Measurements from ENCODE around the gene ZNF680. TPM values are rescaled to one million over a fixed set of nuclear protein-coding genes. Genes with fewer than 3 reads are reported as not detected.

Gene ZNF680
- total and polyA plus RNA-seq, 2 of the 4 experiments (the other 2 are of a cell fraction), result 1.5 to 3.9 TPM

DNA sequence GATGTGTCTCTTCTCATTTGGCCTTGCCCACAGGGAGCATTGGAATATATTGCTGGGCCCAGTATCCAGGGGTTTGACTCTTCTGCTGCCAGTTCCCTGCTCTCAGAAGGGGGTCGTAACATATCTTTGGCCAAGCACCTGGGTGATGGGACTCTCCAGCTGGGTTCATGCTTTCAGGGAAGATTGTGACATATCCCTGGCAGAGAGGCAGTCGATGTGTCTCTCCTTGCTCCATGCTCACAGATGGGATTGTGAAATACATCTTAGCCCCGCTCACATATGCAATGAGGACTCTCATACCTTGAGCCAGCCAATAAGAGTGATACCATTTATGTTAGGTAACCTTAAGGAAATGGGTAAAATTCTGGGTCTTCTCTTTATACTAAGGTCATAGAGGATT lies 39.2 kb upstream of the ZNF680 start:
- Histone ChIP-seq H2BK5ac (ENCODE audit: low read depth, low read length, poor library complexity, severe bottlenecking) (no peak overlapping the region), H3K56ac (ENCODE audit: extremely low read depth, insufficient read depth, low read length) (no peak overlapping the region), H3K4me3 (ENCODE audit: insufficient read depth, low read depth, low read length) (no peak overlapping the region), H4K91ac (ENCODE audit: insufficient read depth, low read depth, low read length) (no peak overlapping the region), H3K14ac (replicated peaks; ENCODE audit: low read depth, low read length) (no peak overlapping the region), H3K4me1 (ENCODE audit: control insufficient read depth, insufficient read depth, low read length) (no peaks in the 10 kb centered on the region), H4K8ac (ENCODE audit: low read depth in 2 of 2, low read length in 2 of 2) (no peak overlapping the region), H3K4ac (ENCODE audit: low read depth, low read length) (no peak overlapping the region), H3K9me3 (ENCODE audit: control insufficient read depth, insufficient read depth, low read length) (0 out of 2 replicates have a peak, but pooled peaks cover 4% of the 10 kb centered on the region), H3K36me3 (ENCODE audit: control insufficient read depth, insufficient read depth, low read length) (no peaks in the 10 kb centered on the region), H3K23ac (ENCODE audit: low read depth, low read length) (no peak overlapping the region), H3K27ac (ENCODE audit: insufficient read depth, low read length) (no peak overlapping the region), H4K20me1 (ENCODE audit: insufficient read depth, low read length) (no peaks in the 10 kb centered on the region), H3K79me1 (ENCODE audit: low read depth in 1 of 2, low read length in 2 of 2) (no peaks in the 10 kb centered on the region), H2AFZ (replicated peaks; ENCODE audit: low read length, poor library complexity) (no peak overlapping the region), H3K27me3 (ENCODE audit: control insufficient read depth, insufficient read depth, low read length) (no peaks in the 10 kb centered on the region), H3K18ac (ENCODE audit: low read depth, low read length) (no peak overlapping the region), H3K9ac (ENCODE audit: low read depth, low read length) (no peak overlapping the region), H2BK120ac (ENCODE audit: low read depth, low read length) (no peak overlapping the region), H2BK15ac (ENCODE audit: low read depth, low read length) (no peak overlapping the region), H2AK9ac (replicated peaks; ENCODE audit: low read depth, low read length, poor library complexity) (no peak overlapping the region), H2AK5ac (ENCODE audit: low read depth, low read length) (no peak overlapping the region), H3K9me1 (ENCODE audit: insufficient read depth, low read length) (no peaks in the 10 kb centered on the region), H2BK20ac (ENCODE audit: low read depth, low read length) (no peak overlapping the region), H3K4me2 (ENCODE audit: low read depth, low read length) (no peak overlapping the region), H4K5ac (ENCODE audit: low read depth, low read length) (no peak overlapping the region)
- CTCF ChIA-PET, result no interaction called here
- in situ Hi-C loops (cut with MboI; ENCODE audit: low sequenced_read_pairs) (no loop called here), dilution Hi-C loops (cut with HindIII; ENCODE audit: low sequenced_read_pairs, unreplicated experiment) (no loop called here), intact Hi-C loops (cut with micrococcal nuclease) (no loop called here)
- BruUV-seq (replicated peaks), result no TSS peak
- WGBS, 2 experiments (ENCODE audit: extremely low coverage in 2 of 2, insufficient read length in 1 of 2), result no CpG with 5 or more reads among the region's 3 CpGs
- ATAC-seq (ENCODE audit: low read depth) (no peak), DNase-seq (peak; percentile 3)
- POLR2A ChIA-PET (ENCODE audit: unreplicated experiment), result no interaction called here
- TF ChIP-seq CEBPB (IDR thresholded peaks at IDR 0.05; ENCODE audit: low read depth, low read length) (peak; percentile 61), MAZ (IDR thresholded peaks at IDR 0.05; ENCODE audit: borderline replicate concordance, low read depth, low read length) (no peak), MXI1 (IDR thresholded peaks at IDR 0.05; ENCODE audit: borderline replicate concordance, low read depth, low read length) (no peak), FOS (IDR thresholded peaks at IDR 0.05; ENCODE audit: low read depth, low read length) (no peak), SMC3 (IDR thresholded peaks at IDR 0.05; ENCODE audit: low read depth, low read length) (no peak), RAD21 (IDR thresholded peaks at IDR 0.05; ENCODE audit: low read length) (no peak), RFX5 (IDR thresholded peaks at IDR 0.05; ENCODE audit: low read depth, low read length) (no peak)
- TF ChIP-seq, protein P1, sequence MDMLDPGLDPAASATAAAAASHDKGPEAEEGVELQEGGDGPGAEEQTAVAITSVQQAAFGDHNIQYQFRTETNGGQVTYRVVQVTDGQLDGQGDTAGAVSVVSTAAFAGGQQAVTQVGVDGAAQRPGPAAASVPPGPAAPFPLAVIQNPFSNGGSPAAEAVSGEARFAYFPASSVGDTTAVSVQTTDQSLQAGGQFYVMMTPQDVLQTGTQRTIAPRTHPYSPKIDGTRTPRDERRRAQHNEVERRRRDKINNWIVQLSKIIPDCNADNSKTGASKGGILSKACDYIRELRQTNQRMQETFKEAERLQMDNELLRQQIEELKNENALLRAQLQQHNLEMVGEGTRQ (IDR thresholded peaks at IDR 0.05; ENCODE audit: low read depth, low read length), result no peak
